ENCODE measurements around the gene AKAP13. TPM values are rescaled to one million over a fixed set of nuclear protein-coding genes. Genes with fewer than 3 reads are reported as not detected.
"Not testable (repeated sequence)": the region's sequence is repeated elsewhere in the genome, so short reads cannot be mapped to it uniquely, and the experiment has no call there.

Gene AKAP13
- total RNA-seq, 4 donors from 2014 or later: 332 to 362 (median 351) TPM

DNA sequence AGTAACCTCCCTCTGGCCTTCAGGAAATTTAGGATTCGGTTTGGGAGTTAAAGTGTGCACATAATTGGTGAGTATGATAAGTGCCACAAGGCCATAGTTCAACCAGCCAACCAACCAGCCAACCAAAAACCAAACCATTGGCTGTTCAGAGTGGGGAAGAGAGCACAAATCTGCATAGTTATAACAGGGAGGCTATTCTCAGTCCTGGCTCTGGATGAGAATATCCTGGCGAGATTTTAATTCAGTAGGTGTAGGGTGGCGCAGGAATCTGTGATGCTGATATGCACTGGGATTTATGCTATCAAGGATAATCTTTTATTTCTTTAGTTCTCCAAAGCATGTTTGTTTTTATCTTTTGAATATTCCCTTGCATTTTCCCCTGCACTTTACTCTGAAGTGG is 49.1 kb downstream of the AKAP13 start:
- Histone ChIP-seq H3K27me3 (no peaks in the 10 kb centered on the region), H3K4me3 (no peak overlapping the region), H3K9me3 (no peaks in the 10 kb centered on the region), H3K27ac (no peak overlapping the region), H3K36me3 (no peaks in the 10 kb centered on the region), H3K4me1 (peaks cover 0 to 11% (median 0%) of the 10 kb centered on the region in 4 donors)
- 94 to 95% methylated on average over 3 of the region's 3 CpGs for WGBS, 2 donors
- no peak for DNase-seq (ENCODE audit: low spot score in 2 of 2)
- TF ChIP-seq, protein P1, sequence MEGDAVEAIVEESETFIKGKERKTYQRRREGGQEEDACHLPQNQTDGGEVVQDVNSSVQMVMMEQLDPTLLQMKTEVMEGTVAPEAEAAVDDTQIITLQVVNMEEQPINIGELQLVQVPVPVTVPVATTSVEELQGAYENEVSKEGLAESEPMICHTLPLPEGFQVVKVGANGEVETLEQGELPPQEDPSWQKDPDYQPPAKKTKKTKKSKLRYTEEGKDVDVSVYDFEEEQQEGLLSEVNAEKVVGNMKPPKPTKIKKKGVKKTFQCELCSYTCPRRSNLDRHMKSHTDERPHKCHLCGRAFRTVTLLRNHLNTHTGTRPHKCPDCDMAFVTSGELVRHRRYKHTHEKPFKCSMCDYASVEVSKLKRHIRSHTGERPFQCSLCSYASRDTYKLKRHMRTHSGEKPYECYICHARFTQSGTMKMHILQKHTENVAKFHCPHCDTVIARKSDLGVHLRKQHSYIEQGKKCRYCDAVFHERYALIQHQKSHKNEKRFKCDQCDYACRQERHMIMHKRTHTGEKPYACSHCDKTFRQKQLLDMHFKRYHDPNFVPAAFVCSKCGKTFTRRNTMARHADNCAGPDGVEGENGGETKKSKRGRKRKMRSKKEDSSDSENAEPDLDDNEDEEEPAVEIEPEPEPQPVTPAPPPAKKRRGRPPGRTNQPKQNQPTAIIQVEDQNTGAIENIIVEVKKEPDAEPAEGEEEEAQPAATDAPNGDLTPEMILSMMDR (IDR thresholded peaks at IDR 0.05): no peak
- TF ChIP-seq POLR2A (IDR thresholded peaks at IDR 0.05) (no peak), EP300 (IDR thresholded peaks at IDR 0.05) (no peak)

DNA sequence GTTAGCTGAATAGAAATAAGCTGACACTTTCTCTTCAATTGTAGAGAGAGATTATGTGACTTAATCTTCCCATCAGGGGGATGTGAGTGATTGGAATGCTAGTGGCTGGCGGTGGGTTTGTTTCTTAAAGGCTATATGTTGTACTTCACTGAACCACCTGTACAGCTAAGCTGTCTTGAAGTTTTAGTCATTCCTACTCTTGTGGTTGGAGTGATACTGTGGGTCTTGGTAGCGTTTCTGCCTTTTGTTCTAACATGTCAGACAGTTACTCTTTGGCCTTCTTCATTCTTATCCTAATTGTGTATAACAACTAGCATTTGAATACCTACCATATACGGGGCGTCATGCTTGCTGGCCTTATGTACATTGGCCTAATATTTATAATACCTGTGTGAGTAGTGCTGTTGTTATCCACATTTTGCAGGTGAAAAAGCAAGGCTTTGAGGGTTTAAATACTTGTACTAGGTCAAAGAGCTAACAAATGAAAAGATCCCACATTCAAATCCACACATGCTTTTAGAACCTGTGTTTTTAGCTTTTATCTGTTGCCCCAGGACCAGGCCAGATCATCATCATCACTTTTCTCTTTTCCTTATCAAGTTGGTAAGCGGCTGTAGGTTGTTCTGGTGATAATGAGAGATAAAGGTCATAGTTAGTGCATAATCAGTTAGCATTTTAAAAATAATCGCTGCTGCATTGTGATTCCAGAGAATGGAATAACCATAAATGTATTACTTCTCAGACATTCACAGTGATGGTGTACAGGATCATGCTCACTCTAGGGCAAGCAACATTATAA is 50.2 kb downstream of the AKAP13 start:
- 91 to 94% methylated on average over 6 of the region's 6 CpGs for WGBS, 2 donors
- Histone ChIP-seq H3K27ac (no peak overlapping the region), H3K4me3 (no peak overlapping the region), H3K4me1 (peaks cover 0 to 11% (median 0%) of the 10 kb centered on the region in 4 donors), H3K36me3 (no peaks in the 10 kb centered on the region), H3K9me3 (no peaks in the 10 kb centered on the region), H3K27me3 (no peaks in the 10 kb centered on the region)
- no peak for DNase-seq (ENCODE audit: low spot score in 2 of 2)
- TF ChIP-seq, protein P1 (IDR thresholded peaks at IDR 0.05): no peak
- TF ChIP-seq POLR2A (IDR thresholded peaks at IDR 0.05) (no peak), EP300 (IDR thresholded peaks at IDR 0.05) (no peak)

DNA sequence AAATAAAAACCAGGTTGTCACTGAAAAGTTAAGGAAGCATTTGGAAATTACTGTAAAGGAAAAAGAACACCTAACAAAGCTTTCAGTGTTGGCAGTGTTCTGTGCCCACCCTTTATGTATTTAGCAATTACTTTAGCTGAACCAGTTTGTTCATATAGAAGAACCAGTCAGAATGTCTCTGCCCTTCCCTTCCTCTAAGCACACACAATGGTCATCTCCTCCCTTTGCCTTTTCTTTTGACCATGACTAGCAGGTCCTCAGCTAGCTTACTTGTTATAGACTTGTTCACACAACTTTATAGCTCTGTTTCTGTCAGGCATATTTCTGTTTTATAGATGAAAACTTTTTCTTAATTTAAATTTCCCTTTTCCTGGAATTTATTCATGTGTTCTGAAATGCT is 59.6 kb downstream of the AKAP13 start:
- no peaks in the 10 kb centered on the region for H3K9me3 ChIP-seq
- no peak for DNase-seq (ENCODE audit: low spot score in 2 of 2)
- TF ChIP-seq, protein P1 (IDR thresholded peaks at IDR 0.05): no peak
- TF ChIP-seq EP300 (IDR thresholded peaks at IDR 0.05): no peak
- H3K27ac ChIP-seq: no peak overlapping the region
- no peaks in the 10 kb centered on the region for H3K36me3 ChIP-seq
- H3K4me3 ChIP-seq: no peak overlapping the region
- H3K27me3 ChIP-seq: no peaks in the 10 kb centered on the region
- H3K4me1 ChIP-seq: peaks cover 0 to 42% (median 22%) of the 10 kb centered on the region in 4 donors

DNA sequence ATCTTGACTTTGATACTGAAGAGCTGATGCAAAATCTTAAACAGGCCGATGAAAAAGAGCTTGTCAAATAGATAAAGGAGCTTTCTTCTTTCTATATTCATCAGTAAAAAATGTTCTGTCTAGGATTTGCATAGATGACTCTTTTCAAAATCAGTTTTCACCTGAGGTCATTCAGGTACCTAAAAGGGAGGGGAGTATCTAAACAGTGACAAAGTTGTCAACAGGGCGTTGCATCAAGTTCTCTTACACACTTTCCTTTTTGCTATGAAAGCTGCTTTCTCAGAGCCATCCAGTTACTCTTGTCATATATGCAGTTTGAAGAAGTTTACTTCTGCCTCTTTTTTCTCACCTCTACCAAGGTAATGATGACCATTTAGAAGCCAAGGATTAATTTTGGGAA is 60.0 kb downstream of the AKAP13 start:
- TF ChIP-seq POLR2A (IDR thresholded peaks at IDR 0.05) (no peak), EP300 (IDR thresholded peaks at IDR 0.05) (no peak)
- TF ChIP-seq, protein P1 (IDR thresholded peaks at IDR 0.05): no peak
- H3K4me3 ChIP-seq: no peak overlapping the region
- no peak overlapping the region for H3K27ac ChIP-seq
- H3K9me3 ChIP-seq: no peaks in the 10 kb centered on the region
- DNase-seq (ENCODE audit: low spot score in 2 of 2): no peak
- 84 to 91% methylated on average over 2 of the region's 2 CpGs for WGBS, 2 donors
- H3K36me3 ChIP-seq: no peaks in the 10 kb centered on the region
- H3K27me3 ChIP-seq: no peaks in the 10 kb centered on the region
- H3K4me1 ChIP-seq: peaks cover 0 to 43% (median 23%) of the 10 kb centered on the region in 4 donors

DNA sequence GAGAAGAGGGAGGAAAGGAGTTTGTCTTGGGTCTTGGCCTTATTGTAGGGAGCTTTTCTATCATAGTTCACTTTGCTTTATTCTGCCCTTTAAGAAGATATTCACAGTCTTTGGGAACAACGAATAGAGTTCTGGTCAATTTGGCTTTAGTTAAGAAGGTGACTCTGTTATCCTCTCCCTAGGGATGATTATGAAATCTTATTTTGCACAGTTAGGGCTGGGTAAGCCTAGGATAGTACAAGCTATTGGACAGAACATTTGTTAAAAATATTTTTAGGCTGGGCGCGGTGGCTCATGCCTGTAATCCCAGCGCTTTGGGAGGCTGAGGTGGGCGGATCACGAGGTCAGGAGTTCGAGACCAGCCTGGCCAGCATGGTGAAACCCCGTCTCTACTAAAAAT is 61.5 kb downstream of the AKAP13 start:
- 81 to 90% methylated on average over 8 of the region's 8 CpGs for WGBS, 2 donors
- peaks cover 0 to 43% (median 23%) of the 10 kb centered on the region in 4 donors for H3K4me1 ChIP-seq
- H3K27ac ChIP-seq: peak overlapping the region in 1 of 4 donors; percentile 41

More for the DNA sequence above, 61.5 kb downstream of the AKAP13 start:
- TF ChIP-seq EP300 (IDR thresholded peaks at IDR 0.05): peak in 1 of 2 donors; percentile 48
- H3K27me3 ChIP-seq; H3K4me3 ChIP-seq; DNase-seq (ENCODE audit: low spot score in 2 of 2); H3K36me3 ChIP-seq; H3K9me3 ChIP-seq: not testable (repeated sequence)
